ENCODE measurements around the gene FYCO1.

- TF ChIP-seq CTCF (IDR thresholded peaks at IDR 0.05 in 8 of 11, conservative IDR thresholded peaks at IDR 0.05 in 3 of 11) = no peak
- TF ChIP-seq POLR2AphosphoS5 (IDR thresholded peaks at IDR 0.05) = no peak
These were observed 28.5 kb downstream of the FYCO1 start for GRCh38 chr3:45966950-45967640.
